GM21529 (cell line): ENCODE data around the gene MPG.
"Not testable (repeated sequence)": the region's sequence is repeated elsewhere in the genome, so short reads cannot be mapped to it uniquely, and the experiment has no call there.

Source experiments
- ATAC-seq: cut with Tn5 transposase; IDR thresholded peaks from one replicate; pipeline ENCODE4 v1.9.1; 2021; ENCODE audit not compliant: unreplicated experiment

The MPG gene

GRCh38 chr16:106623-107324, 28.7 kb downstream of the MPG start:
- ATAC-seq: no peak

GRCh38 chr16:112153-112840, 34.3 kb downstream of the MPG start:
- no peak for ATAC-seq

GRCh38 chr16:114327-114726, 36.3 kb downstream of the MPG start:
- no peak for ATAC-seq

GRCh38 chr16:116015-116414, 38.0 kb downstream of the MPG start:
- ATAC-seq: no peak

GRCh38 chr16:117379-118365, 39.6 kb downstream of the MPG start:
- ATAC-seq: no peak

- no peak for ATAC-seq
Observed at GRCh38 chr16:118857-119256, 40.8 kb downstream of the MPG start.

- ATAC-seq: no peak
Observed at GRCh38 chr16:119295-119694, 41.3 kb downstream of the MPG start.

GRCh38 chr16:119835-120491, 41.9 kb downstream of the MPG start:
- no peak for ATAC-seq

GRCh38 chr16:120756-121155, 42.7 kb downstream of the MPG start:
- ATAC-seq: no peak

GRCh38 chr16:122361-122760, 44.3 kb downstream of the MPG start:
- ATAC-seq: no peak

GRCh38 chr16:123558-124350, 45.7 kb downstream of the MPG start:
- not testable (repeated sequence) for ATAC-seq

- ATAC-seq: no peak
Observed at GRCh38 chr16:125011-125410, 47.0 kb downstream of the MPG start.

- no peak for ATAC-seq
Observed at GRCh38 chr16:129075-129474, 51.0 kb downstream of the MPG start.

- no peak for ATAC-seq
Observed at GRCh38 chr16:130533-131173, 52.6 kb downstream of the MPG start.

- ATAC-seq: no peak
Observed at GRCh38 chr16:132120-132519, 54.1 kb downstream of the MPG start.

- no peak for ATAC-seq
Observed at GRCh38 chr16:133716-134115, 55.7 kb downstream of the MPG start.
